B cell (primary cell): ENCODE results near the gene THOP1.

Experiments used
- CTCF ChIP-seq: fragments of 200-600 bp; IDR thresholded peaks from one replicate; pipeline ENCODE4 v1.8.0; 2022; ENCODE audit warnings: antibody characterized with exemption, mild to moderate bottlenecking
- EZH2 ChIP-seq: IDR thresholded peaks from 2 replicates; pipeline ENCODE4 v1.6.1; 2012; ENCODE audit warnings: borderline replicate concordance, low read depth, mild to moderate bottlenecking, moderate library complexity, low read length; ENCODE audit not compliant: insufficient read depth, poor library complexity, severe bottlenecking

- TF ChIP-seq CTCF (no peak), EZH2 (no peak)
Measured at GRCh38 chr19:2806736-2807378, 21.6 kb downstream of the THOP1 start.
